ENCODE measurements around the gene HDHD5.

Gene HDHD5

DNA sequence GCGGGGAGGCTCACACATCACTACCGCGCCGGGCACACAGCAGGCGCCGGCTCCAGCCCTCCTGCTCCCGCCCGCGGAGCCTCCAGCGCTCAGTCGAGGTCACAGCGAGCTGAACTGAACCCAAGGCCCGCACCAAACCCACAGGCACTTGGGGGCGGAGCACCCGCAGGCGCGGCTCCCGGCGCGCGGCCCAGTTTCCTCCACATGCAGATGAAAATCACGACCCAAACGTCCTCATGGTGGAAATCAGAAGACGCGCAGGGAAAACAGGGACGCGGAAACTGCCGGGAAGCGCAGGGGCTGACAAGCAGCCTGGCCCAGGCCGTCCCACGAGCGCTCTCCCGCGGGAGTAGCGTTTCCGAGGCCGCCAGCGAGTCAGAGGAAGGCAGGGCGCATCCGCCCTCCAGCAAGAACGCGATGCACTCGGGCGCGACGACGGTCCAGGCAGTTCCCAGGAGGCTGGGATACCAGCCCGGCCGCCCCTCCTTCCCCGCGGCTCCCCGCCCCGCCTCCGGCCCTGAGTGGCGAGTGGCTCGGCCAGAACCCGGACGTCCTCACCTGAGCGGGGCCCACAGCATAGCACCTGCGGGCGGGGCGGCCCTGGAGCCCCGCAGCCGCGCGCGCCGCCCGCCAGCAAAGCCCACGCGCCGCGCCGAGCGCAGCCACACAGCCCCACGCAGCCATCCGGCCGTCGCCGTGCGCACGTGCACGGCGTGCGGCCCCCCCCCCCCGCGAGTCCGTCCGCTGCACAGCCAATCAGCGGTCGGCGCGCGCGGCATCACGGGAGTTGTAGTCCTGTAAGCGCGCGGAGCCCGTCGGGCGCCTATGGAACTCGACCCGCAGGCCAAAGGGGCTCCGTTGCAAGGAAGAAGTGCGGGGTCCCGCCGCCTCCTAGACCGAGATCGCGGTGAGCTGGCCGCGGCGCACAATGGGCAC lies at the start of gene HDHD5:
TSS of gene HDHD5 (minus strand) at position 710 of the 936 bp plus-strand sequence. CDS start at position 684, 26 bp downstream.
- peak; percentile 65 for DNase-seq

- no peak for DNase-seq
Measured at GRCh38 chr22:17205432-17205831, 46.4 kb upstream of the HDHD5 start.

- DNase-seq = no peak
Measured at GRCh38 chr22:17201285-17201945, 42.3 kb upstream of the HDHD5 start.

DNA sequence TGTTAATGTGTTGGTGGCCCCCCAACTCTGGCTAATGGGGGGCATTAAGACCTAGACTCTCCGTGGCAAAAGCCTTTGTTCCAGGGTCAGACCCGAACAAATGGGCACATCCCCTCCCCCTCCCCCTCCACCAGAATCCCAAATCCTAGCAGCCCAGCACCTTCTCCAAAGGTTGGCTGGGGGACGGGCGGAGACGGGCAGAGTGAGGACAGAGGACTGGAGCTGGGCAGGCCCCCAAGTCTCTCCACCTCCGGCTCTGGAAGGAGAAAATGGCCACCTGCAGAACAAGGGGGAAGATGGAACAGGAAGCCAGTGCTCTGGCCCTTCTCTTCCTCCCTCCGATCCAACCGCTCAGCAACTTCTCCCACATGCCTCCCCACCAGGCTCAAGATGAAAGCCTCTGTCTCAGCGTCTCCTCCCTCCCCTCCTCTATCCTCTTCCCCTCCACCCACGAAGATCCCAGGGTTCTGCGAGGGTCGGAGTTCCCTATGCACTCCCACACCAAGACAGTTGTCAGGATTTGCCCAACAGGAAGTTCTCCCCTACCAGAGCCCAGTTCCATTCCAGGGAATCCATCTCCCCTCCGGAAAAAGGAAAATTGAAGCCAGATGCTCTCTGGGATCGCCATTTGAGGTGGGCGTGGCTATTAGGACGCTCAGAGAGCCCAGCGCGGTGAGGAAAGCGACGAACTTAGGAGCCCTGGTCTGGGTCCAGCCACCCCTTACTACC lies 40.1 kb upstream of the HDHD5 start:
- DNase-seq = no peak

DNA sequence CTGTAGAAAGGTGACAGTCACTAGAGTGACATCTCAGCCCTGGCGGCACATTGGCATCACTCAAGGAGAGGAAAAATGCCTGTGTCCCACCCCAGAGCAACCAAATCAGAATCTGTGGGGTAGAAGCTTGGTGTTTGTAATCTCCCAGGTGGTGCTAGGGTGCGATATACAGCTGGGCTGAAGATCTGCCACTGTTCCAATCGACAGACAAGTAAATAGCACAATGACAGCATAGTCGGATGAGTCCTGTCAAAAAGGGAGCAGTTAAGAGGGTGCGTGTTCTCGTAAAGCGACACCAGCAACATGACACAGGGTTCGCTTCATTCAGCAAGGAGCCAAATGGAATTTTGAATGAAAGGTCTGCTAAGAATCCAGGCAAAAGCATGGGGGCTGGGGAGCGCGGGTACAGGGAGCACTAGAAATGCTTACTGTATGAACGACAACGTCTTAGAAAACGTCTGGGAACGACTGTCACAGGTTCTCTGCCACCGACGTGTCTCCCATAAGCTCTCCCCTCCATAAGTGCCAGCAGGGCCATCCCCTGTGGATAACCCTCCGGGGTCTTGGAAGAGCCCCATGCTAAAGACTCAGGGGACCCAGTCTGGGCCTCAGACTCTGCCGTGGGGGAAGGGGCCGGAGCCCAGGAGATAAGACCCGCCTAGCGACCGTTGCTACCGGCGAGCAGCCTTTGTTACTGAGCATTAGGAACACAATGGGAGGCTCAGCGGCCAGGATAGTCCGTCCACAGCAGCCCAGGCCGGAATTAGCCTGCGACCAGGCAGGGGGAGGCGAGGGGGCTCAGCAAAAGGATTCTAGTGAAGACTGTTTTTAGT lies 39.3 kb upstream of the HDHD5 start:
- no peak for DNase-seq

DNA sequence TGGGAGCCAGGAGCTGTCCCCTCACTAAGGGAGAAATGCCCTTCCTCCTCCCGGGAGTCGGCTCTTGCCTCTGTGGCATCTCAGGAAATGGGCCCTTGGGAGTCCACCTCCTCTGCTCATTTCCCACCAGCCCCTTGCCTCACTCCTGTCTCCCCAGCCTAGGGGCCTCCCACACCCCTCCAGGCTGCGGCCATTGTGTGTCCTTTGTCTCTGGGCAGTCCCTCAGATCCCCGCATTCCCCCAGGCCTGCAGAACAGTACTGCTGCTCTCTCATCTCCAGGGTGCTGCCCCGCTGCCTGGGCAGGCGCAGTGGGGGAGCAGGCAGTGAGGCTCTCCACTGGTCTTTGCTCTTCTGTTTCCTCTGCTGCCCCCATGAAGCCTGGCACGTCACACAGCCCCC lies 35.1 kb upstream of the HDHD5 start:
- no peak for DNase-seq

DNA sequence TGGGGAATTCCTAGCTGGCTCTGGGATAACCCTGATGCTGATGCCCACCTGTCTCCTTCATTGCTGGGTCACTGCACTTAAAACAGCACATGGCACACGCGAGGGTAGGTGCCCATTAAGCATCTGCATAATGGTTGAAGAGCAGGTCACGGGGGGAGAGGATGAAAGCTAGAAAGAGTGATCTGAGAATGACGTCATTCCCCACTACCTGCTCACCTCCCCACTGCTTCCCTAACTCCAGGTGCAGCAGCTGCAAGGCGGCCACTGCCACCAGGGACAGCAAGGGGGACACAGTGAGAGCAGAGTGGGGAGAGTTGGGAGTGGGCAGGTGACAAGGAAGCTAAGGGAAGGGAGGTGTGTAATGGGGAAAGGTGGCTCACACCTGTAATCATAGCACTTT lies 33.1 kb upstream of the HDHD5 start:
- DNase-seq = no peak

GRCh38 chr22:17191163-17191784 lies 32.2 kb upstream of the HDHD5 start:
- DNase-seq = no peak

DNA sequence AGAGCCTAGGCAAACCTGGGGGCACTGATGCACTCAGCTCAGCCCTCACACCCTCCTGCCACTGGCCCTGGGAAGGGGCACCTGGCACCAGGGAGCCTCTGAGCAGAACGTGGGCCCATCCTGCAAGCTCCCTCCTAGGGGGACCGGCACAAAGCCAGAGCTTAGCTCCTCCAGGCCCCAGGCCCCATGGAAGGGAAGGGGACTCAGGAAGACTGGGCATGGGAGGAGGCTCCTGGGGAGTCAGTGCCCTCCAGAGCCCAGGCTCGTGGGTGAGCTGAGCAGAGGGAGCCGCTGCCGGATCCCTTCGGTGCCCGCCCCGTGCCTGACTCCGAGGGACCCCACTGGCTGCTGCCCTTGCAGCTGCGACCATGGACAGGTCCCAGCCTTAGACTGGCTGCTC lies 31.6 kb upstream of the HDHD5 start:
- no peak for DNase-seq

DNA sequence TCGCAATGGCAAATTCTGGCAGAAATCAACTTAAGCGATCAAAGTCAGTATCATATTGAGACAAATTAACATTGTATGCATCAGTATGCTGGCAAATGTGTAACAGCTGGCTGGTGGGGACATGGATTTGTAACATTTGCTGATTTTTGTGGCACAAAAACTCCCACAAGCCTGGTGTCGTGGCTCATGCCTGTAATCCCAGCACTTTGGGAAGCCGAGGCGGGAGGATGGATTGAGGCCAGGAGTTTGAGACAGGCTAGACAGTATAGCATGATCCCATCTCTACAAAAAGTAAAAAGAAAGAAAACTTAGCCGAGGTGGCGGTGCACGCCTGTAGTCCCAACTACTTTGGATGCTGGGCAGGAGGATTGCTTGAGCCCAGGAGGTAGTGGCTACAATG lies 17.6 kb upstream of the HDHD5 start:
- DNase-seq = no peak

DNA sequence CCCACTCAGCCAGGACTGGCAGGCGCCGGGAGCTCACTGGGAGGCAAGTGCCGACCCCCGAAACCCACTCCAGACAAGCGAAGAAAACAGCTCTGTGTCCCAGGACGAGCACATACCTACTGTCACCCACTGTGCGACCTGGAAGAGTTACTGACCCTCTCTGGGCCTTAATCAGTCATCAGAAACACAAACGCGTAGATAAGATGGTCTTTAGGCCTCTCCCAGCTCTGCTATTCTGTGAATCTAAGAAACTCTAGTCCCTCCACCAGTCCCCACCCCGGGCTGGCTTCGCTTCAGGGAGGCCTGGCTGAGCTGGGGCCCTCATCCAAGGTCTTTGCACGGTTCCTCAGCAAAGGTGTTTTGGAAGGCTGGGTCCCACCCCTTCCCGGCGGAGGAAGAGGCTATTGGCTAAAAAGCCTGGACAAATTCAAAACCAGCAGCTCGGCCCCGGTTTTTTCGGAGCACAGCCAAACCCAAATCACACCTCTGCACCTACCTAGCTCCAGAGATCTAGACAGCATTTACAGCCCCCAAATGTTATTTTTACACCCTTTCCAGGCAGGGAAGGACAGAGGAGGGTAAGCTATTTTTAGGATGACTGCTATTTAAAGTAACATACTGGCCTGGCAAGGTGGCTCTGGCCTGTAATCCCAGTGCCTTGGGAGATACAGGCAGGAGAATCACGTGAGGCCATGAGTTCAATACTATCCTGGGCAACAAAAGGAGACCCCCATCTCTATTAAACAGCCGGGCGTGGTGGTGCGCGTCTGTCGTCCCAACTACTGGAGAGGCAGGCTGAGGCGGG lies 13.2 kb upstream of the HDHD5 start:
- no peak for DNase-seq

GRCh38 chr22:17171153-17172028 lies 12.3 kb upstream of the HDHD5 start:
- peak; percentile 61 for DNase-seq

GRCh38 chr22:17167486-17167885 lies 8.4 kb upstream of the HDHD5 start:
- DNase-seq = no peak

DNA sequence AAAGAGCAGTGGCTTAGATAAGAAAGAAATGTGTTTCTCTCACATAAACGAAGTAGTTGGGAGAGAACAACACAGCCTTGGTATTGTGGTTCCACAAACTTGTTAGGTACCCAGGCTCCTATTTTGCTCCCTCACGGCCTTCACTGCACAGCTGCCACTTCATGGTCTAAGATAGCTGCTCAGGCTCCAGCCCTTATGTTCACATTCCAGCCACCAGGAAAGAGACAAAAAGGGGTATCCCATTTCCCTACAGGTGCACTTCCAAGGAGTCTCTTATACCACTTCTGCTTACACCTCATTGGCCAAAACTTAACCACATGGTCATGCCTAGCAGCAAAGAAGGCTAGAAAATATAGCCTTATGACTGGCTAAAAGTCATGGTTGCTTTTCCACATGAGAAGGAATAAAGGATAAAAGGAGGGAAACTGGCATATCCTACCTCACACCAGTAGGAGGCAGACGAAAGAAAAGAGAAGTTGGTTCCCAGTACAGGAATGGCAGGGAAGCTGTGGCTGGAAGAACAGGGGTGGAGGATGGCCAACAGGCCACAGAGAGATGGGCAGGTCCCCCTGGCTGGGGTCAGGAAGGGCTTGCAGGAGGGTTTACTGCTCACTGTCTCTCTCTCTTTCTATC lies 5.4 kb upstream of the HDHD5 start:
- DNase-seq = no peak

- no peak for DNase-seq
Measured at GRCh38 chr22:17162731-17163130, 3.7 kb upstream of the HDHD5 start.

DNA sequence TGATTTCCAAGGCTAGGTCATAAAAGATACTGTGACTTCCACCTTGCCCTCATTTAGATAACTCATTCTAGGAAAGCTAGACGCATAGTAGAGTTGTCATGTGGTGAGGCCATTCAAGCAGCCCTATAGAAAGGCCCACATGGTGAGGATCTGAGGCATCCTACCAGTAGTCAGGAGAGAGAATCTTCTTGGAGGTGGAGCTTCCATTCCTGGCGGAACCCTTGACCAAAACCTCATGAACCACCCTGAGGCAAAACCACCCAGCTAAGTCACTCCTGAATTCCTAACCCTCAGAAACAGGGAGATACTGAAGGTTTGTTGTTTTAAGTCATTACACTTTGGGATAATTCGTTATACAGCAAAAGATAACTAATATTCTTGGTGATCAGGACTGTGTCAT lies 2.9 kb upstream of the HDHD5 start:
- no peak for DNase-seq

GRCh38 chr22:17159504-17159951 lies 451 bp upstream of the HDHD5 start:
- DNase-seq = no peak

DNA sequence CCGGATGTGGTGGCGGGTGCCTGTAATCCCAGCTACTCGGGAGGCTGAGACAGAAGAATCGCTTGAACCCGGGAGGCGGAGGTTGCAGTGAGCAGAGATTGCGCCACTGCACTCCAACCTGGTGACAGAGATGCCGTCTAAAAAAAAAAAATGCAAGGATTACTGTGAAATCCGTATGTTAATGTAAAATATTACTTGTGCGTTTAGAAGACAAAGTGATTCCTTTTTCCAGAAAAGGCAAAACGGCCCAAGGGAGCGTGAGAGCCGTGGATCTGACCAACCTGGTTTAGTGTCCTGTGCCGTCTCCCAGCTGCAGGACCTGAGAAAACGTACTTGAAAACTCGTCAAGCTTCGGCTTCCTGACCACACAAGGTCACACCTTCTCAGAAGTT lies 905 bp downstream of the HDHD5 start:
- no peak for DNase-seq

- no peak for DNase-seq
Measured at GRCh38 chr22:17157714-17158113, 1.4 kb downstream of the HDHD5 start.

DNA sequence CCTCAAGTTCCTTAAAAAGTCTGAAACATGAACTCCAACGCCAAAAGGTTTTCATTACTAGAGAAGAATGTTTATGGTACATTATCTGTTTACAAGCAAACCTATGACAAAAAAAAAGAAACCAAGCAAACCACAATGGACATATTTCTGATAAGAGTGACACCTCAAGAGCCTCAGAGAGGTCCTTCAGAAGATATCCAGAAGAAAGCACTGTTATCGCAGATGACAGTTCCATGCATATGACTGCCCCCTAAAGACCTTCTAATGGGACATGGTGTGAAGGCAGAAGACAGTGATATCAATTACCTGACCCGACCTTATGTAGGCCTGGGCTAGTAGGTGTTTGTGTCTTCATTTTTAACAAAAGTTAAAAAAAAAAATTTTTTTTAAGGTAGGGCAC lies 3.1 kb downstream of the HDHD5 start:
- DNase-seq = no peak
